Hematopoietic multipotent progenitor cell treated with erythropoietin and hydrocortisone succinate and interleukin-3 and kit ligand, for 17 days (in vitro differentiated cells): ENCODE results near the gene CBX2.
"Not testable (repeated sequence)": the region's sequence is repeated elsewhere in the genome, so short reads cannot be mapped to it uniquely, and the experiment has no call there.

Experiments used
- DNase-seq: peaks from one replicate; pipeline ENCODE4 v3.0.0-alpha.2; 2015; ENCODE audit warnings: low spot score

CBX2 gene

DNA sequence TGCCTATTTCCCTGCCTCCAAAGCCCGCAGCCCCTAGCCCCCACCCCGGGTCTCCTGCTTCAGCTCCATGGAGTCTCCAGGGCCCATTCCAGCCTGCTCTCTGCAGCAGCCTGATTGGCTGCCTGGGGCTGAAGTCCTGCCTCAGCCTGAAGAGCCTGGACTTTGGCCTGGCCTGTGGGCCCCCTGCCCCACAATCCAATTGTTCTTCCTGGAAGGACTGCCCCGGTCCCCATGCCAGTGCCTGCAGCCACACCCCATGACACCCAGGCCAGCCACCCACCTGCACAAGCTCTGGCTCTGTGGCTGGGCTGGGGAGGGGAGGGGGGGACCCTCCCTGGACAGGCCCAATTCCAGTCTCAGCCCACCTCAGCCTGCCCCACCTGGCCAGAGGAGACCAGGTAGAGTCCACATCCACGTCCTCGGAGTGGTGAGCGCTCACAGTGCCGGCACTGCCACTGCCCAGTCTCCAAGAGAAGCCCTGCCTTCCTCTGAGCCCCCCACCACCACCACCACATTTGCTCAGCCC lies 34.9 kb upstream of the CBX2 start:
- DNase-seq = no peak

DNA sequence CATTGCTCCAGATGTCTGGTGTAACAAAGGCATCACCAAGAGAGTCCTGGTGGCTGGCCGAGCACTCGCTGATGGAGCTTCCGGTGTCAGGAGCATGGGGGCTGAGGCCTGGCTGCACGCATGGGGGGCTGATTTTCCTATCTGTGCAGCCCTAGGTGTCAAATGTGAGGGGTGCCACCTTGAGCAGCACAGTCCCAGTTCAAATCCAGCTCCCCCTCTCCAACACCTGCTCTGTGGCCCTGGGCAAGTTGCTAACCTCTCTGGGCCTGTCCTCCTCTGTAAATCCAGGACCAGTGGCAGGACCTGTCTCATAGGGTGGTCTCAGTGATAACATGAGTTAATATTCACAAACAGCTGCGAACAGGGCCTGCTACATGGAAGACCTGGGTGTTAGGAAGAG lies 34.3 kb upstream of the CBX2 start:
- no peak for DNase-seq

DNA sequence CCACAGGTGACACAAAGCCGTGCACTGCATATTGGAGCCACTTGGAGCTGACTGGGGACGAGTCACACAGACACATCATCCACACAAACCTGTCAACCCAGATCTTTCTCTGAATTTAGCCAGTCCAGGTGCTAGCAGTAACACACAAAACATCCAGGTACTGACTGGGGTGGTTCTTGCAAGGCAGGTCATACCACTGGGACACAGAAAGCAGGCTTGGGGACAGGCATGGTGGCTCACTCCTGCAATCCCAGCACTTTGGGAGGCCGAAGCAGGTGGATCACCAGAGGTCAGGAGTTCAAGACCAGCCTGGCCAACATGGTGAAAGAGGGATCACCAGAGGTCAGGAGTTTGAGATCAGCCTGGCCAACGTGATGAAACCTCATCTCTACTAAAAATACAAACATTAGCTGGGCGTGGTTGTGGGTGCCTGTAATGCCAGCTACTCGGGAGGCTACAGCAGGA lies 32.3 kb upstream of the CBX2 start:
- no peak for DNase-seq

DNA sequence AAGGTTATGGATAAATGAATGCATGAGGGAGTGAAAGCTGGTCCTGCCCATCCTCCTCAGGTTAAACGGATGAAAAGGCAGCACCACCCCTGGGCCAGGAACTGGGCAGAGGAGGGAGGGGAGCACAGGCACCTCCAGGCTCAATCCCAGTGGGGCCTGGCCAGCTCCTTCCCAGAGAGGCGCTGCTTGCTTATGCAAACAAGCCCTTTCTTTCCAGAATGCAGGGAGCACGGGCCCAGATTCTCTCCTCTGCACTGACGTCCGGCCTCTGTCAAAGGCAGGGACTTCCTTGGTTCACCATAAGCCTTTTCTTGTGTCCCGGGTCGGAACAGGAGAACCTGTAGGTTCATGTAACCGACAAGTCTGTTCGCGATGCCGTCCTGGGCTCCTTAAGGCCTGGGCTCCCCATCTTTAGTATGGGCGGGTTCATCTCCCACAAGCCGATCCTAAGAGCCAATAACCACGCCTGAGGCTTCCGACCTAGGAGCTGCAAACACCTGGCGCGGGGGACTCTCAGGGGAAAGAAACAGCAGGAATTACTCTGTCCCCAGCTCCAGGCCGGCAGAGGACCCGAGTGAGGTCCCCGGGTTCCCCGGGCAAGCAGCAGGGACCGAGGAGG lies 30.9 kb upstream of the CBX2 start:
- DNase-seq = no peak

DNA sequence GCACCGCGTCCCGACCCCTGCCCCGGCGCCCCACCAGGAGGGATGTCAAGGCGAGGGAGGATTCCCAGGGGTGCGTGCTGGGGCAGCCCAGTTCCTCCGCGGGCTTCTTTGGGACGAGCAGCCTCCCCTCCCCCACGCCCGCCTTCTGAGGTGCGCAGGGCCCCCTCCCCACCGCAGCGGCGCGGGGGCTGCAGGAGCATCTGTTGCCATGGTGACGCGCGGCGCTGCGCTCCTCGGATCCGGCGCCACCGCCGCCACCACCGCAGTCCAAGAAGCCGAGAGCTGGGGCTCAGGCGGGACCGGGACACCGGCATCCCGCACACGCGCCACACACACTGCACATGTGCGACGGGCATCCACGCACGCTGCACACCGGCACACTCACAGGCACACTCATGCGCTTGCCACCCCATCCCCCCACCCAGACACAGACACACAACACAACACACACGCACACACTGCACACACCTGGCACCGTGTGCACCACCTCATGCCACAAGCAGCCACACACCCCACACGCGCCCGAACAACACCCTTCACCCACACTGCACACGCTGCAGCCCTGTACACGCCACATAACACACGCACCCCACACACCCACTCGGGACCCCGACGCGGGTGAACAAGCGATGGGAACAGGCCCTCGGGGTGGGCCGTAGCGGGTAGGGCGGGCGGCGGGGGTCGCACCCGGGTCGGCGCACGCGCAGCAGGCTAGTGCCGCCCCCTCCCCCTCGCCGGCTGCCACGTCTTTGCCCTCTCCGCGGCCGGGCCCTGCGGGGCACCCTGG lies 30.2 kb upstream of the CBX2 start:
- no peak for DNase-seq

DNA sequence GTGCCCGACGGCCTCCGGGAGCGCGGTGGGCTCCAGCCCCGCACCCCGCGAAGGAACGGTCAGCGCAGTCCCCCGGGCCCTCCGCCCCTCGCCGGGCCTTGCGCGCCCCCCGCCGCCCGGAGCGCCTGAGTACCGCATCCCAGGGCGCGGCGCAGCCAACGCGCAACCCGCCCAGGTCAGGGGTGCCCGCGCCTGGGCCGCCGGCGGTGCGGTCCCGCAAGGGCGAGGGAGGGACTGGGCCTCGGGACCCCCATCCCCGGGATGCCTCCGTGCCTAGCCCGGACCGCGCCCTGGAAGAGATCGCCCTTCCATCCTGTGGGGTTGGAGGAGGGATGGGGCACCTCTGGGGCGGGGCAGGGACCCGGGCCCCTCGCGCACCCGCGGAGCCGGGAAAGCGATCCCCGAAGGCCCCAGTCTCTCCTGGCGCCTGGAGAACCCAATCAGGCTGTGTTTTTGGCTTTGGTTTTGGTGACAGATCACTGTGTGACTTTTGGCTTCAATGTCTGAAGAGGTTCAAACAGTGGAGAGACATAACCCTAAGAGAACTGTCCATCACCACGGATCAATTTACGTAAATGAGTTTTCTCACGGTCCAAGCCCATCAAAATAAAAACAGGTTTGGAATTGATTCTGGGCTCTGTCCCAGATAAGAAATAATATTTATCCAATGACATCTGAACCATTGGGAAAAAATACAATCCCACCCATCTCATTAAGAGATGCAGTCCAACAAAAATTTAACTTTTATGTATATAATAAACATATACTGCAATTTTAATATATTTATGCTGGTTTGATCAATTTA lies 29.5 kb upstream of the CBX2 start:
- no peak for DNase-seq

DNA sequence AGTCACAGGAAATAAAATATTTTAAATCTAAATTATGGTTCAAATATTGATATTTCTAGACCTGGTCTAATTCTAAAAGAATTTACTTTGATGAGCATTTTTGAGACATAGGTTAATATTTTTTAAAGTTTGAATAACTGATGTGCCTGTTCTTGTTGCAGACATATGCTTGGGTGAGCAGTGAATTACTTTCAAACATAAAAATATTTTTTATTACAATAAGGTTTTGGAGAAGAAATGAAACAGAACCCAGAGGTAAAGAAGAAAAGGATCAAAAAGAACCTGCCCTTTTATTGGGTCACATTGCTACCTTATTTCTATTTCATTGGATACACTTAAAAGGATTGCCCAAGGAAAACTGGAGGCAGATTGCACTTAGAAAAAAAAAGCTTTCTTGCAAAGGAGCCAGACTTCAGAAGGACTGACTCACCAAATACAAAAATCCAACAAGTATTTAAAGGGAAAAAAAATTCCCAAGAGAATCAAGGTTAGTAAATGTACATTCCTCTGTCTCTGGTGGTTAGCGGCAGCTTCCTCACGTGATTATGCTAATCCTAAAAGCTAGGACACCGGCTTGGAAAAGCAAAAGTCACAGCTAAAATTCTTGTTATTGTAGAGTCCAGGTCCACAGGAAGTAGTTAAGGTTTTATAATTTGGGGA lies 28.7 kb upstream of the CBX2 start:
- DNase-seq = no peak

DNA sequence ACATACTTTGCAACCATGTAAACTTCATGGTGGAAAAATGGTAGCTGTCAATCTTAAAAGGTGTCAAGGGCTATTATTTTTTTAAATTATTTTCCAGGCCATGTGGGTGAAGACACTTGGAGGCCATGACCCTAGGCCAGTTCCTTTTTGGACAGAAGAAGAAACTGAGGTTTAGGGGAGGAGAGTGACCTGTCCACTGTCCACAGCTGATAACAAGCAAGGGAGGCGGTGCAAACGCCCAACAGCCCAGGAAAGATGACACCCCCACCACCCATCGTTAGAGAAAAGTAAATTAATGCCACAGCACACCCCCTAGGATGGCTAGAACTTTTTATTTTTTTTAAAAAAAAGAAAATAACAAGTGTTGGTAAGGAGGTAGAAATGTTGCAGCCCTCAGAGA lies 28.0 kb upstream of the CBX2 start:
- DNase-seq = no peak

DNA sequence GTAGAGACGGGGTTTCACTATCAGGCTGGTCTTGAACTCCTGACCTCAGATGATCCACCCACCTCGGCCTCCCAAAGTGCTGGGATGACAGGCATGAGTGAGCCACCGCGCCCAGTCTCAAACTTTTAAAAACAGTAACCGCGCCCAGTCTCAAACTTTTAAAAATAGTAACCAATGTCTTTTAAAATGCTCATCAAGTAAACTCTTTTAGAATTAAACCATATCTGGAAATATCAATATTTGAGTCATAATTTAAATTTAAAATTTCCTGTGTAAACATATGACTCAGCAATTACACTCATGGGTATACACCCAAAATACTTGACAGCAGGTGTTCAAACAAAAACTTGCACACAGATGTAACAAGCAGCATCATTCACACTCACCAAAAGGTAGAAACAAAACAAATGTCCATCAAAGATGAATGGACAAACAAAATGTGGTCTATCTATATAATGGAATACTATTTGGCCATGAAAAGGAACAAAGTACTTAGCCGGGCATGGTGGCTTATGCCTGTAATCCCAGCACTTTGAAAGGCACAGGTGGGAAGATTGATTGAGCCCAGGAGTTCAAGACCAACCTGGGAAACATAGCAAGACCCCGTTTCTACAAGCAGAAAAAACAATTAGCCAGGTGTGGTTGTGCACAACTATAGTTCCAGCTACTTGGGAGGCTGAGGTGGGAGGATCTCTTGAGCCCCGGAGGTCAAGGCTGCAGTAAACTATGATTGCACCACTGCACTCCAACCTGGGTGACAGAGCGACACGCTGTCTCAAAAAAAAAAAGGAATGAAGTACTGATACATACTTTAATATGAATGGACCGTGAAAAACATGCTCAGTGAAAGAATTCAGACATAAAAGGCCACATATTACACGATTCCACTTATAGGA lies 27.1 kb upstream of the CBX2 start:
- DNase-seq = no peak

DNA sequence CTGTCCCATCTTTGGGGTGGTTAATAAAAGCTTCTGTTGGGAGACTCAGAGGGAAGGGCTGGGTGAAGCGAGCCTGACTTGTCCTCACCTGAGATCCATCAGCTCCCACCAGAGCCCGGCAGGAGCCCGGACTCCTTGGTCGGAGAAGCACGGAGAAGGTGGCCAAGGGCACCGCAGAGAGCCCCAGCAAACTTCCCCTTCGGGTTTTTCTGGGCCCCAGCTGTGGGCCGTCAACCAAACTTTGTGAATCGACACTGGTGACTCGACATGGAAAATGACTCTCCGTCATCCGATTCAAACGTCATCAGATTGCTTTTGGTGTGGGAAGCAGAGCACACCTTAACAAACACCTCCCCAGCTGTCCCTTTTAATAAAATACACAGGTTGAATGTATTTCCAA lies 25.8 kb upstream of the CBX2 start:
- no peak for DNase-seq

DNA sequence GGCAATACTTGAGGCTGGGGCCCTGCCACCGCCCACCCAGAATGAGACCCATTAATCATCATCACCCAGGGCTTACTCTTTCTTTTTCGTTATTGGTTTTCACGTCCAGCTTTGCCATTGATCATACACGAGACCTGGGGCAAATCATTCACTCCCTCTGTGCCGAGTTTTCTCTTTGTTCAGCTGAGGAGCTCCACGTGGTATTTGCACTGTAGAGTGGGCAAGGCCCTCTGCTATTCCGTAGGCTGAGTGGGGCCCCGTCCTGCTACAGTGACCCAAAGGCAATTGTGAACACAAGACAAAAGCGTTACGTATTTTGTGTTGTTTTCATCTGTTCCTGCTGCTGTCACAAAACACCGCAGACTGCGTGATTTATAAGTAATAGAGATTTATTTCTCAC lies 23.6 kb upstream of the CBX2 start:
- no peak for DNase-seq

DNA sequence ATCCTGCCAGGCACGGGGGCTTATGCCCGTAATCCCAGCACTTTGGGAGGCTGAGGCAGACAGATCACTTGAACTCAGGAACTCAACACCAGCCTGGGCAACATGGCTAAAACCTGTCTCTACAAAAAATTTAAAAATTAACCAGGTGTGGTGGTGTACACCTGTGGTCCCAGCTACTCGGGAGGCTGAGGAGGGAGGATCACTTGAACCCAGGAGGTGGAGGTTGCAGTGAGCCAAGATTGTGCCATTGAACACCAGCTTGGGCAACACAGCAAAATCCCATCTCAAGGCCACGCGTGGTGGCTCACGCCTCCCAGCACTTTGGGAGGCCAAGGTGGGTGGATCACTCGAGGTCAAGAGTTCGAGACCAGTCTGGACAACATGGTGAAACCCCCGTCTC lies 23.0 kb upstream of the CBX2 start:
- DNase-seq = not testable (repeated sequence)

DNA sequence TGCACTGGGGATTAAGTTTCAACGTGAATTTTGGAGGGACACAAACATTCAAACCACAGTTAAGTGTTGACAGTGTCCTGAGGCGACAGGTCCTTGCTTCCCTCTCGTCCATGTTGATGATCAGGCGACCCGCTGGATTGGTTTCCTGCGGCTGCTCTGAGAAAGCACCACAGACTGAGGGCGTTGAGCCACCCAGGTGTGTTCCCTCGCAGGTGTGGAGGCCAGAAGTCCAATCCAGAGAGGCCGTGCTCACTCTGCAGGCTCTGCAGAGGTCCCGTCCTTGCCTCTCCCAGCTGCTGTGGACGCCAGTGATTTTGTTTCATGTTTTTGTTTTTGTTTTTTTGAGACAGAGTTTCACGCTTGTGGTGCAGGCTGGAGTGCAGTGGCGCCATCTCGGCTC lies 22.4 kb upstream of the CBX2 start:
- no peak for DNase-seq

DNA sequence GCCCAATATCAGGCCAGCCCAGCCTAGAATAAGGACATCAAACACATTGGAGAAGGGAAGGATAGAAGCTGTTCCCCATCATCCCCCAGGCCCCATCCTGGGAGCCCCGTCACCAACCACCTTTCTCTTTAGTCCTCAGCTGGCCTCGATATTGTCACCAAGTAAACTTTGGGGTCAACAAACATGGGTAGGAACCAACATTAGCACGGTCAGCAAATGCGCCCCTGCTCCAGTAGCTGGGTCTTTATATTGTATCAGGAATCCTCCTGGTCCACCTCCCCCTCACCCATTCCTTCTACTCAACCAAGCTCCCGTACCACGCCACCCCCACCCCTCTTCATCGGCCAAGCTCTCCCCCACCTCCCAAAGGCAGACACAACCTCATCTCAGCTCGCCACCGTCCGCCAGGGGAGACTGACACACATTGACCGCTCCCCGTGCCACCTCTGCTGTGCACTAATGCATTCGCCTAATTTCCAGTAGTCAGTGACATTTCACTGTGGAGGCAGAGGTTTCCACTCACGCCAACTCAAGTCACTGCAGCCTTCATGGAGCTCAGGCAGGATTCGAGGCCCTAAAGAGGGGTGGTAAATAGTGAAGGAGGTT lies 20.7 kb upstream of the CBX2 start:
- DNase-seq = no peak

DNA sequence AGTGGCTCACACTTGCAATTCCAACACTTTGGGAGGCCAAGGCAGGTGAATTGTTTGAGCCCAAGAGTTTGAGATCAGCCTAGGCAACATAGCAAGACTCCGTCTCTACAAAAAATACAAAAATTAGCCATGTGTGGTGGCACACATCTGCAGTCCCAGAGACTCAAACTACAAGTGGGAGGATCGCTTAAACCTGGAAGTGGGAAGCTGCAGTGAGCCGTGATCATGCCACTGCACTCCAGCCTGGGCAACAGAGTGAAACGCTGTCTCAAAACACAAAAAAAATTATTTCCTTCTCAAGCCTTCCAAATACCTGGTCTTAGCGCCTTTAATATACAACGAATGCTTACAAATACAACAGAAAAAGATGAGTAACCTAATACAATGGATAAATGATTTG lies 19.7 kb upstream of the CBX2 start:
- DNase-seq = no peak

DNA sequence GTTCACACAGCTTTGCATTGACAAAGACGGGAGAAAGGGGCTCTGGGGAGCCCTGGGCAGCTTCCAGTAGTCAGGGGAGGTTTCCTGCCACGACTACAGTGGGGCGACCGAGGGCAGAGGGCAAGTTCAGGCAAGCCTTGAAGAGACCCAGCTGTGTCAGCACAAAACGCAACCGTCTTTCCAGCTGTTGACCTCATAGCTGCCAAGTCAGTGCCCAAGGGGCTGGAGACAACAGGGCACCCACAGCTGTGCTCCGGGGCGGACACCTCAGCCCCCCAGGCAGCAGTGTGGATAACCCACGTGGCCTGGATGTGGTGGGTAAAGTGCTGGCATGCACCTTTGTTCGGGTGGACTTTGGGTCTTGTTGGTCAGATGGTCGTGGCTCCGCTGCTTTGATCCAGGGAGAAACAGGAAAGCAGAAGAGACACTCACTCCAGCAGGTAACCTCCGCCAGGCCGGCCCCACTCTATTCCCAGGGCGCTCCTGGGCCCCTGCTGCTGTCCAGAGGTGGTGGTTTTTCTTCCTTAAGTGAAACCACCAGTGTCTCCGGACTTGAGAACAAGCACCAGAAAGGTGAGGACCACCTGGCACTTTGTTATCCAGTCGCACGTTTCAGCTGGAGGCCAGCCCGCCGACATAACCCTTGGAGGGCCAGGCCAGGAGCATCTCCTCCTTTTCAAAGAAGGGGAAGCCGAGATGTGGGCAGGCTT lies 17.6 kb upstream of the CBX2 start:
- no peak for DNase-seq

DNA sequence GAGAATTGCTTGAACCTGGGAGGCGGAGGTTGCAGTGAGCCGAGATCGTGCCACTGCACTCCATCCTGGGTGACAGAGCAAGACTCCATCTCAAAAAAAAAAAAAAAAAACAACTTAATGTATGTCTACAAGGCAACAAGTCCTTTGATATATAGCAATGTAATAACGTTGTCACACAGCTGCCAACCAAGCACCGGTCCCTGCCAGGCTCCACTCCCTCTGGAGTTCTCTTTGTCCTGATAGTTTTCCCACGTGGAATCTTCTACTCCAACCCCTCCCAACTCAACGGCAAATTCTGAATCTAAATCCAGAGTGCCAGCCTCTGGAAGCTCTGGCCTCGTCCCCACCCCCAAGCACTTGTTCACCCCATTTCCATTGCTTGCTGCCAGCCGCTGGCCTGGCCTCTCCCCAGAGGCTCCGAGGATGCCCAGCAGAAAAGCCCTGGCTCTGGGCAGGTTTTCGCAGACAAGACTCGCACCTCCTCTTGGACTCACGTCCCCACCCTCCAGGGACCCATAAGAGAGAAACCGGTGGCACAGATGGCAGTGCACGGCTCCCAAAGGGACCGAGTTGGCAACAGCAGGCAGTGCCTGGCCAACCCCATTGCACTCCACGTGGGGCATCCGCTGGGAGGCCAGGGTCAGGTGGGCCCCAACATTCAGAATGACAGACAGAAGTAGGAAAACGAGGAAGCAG lies 15.9 kb upstream of the CBX2 start:
- no peak for DNase-seq

DNA sequence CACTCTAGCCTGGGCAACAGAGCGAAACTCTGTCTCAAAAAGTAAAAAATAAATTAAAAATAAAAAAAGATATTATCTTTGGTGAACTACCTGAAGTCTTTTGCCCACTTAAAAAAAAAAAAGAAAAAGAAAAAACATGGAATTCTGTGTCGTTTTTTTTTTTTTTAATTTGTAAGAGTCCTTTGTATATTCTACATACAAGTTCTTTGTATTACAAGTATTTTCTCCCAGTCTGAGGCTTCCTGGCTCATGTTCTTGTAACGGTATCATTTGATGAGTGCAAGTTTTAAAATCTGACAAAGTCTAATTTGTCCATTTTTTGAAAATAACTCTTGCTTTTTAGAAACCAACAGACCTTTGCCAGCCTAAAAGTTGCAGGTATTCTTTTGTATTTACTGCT lies 12.2 kb upstream of the CBX2 start:
- DNase-seq = no peak
